Stimulated activated CD8-positive, alpha-beta memory T cell treated with anti-CD3 and anti-CD28 coated beads, Interleukin-2, amount 100 ng/mL, for 1 hour (primary cell): ENCODE data around the gene ARHGDIB.

ENCODE experiments used
- DNase-seq, 2 donors: peaks; one replicate each; pipeline ENCODE4 v3.0.0-alpha.2; 2020; ENCODE audit warnings: low read depth in 2 of 2

The ARHGDIB gene

DNA sequence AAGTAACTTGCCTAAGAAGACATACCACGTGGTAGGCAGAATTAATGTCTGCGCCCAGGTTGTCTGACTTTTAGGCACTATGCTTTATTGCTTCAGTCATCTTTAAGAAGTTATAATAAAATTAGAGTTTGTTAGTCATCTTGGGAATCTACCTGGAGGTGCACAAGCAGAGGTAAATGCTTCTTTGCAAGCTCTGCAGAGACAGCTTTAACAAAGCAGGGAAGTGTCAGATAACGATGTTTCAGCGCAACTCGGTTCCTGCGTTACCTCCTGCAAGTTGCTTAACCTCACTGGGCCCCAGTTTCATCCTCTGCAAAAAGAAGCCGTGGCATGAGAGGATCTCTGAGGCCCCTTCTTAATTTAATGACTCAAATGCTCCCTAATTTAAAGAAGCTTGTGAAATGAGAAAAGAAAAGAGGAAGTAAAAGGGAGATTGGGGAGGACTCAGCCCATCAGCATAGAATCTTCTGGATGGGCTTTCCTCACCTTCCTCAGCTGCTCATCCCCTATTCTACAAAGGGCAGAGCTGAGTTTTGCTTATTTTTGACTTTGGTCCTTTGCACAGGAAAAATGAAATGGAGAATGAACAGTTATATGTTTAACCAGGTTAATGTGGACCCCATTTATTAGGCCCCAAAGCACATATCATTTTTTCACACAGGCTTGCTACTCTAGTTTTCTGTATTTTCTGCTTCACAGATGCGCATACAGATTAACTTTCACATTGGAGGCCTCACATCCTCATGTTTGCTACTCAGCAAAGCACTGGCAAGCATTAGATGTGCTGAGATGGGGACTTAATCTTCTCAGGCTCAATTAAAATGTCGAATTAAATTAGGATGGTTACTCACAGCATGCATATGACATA is 5.1 kb downstream of the ARHGDIB start:
- no peak for DNase-seq

DNA sequence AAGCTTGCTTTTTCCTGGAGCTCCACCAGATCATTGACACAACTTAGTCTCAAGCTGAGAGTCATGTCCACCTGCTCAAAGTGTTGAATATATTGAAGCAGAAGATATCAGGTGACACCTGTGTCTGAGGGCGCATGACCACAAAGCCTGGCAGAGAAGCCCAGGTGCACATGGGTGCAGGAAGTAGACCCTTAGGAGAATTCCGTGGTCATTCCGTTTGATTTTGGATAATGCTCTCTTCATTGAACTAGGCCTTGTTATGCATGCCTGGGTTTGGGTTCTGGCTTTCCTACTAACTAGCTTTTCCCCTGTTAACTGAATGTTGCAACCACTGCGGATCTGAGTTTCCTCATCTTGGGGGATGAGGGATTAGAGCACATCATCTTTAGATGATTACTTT is 7.1 kb downstream of the ARHGDIB start:
- DNase-seq = no peak

DNA sequence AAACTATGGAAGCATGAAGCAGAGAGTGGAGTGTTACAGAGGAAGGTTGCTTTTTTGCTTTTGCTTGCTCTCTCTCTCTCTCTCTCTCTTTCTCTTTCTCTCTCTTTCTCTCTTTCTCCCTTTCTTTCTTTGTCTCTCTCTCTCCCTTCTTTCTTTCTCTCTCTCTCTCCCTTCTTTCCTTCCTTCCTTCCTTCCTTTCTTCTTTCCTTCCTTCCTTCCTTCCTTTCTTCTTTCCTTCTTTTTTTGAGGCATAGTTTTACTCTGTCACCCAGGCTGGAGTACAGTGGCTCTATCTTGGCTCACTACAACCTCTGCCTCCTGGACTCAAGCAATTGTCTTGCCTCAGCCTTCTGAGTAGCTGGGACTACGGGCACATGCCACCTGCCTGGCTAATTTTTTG is 7.6 kb downstream of the ARHGDIB start:
- DNase-seq = no peak

DNA sequence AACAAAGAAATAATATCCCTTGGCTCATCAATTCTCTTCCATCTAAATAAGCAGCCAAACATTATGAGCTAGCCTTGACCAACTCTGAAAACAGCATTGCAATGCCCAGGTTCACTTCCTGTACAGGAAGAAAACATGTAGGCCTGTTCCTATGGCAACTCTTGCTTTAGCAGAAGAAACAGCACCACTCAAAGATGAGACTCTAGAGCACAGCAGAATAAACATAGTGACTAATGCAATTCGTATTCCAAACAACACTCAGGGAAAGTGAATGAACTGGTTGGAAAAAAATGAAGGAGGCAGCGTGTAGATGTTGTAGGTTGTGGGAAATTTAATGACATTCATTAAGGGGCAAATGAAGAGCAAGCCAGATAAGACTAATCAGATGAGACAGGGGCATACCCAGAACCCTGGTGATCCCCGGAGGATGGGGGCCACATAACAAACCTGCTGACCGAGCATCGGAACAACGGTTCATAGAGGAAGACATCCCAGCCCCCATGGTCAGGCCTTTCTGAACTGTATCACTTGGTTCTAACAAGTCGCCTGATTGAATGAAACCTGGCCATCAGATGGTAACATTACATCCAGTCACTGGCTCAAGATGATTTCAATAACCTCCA is 9.0 kb downstream of the ARHGDIB start:
- no peak for DNase-seq

DNA sequence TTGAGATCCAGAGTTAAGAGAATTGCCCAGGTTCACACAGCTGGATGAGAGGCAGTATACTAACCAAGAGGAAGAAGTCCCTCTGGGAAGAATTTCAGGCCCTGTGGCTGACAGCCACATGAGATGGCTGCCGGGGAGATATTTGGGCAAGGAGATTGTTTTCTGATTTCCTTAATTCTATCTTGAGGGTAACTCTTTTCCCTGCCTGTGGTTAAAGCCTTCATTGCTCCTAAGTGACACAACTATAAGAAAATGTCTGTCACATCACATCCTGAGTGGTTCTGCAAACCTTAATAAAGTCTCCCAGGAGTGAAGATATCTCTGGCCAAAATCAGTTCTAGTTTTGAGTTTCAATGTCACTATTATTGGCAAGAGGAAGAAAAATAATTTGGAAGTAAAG is 9.6 kb downstream of the ARHGDIB start:
- no peak for DNase-seq

DNA sequence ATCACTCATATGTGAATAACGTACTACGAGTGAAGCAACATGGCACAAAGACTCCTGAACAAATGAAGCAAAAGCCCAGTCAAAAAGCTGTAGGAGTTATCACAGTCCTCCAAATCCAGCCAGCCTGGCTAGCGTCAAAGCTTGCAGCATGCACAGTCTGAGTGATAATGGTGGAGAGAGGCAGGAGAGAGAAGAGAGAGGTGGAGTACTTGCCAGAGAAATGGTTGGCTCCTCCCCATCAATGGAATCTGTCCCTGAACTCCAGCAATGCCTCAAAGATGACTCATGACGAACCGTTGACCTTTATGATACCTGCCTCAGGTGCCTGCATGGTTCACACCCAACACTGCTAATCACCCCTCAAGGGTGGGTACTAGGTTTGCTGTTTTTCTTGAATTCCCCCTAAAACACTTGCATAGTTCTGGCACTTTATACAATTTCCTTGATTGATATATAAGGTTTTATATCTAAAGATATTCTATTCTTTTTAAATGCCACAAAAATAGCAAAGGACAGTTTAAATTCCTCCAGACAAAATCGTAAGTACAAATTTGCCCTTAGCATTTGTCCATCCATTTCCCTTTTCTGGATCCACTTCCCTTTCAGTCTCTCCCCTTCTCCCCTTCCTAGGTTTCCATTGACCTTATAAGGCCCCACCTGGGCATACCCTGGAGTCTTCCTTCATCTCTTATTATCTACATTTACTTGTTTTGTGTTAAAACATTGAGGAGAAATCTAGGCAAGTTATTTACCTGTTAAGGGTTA is 10.2 kb downstream of the ARHGDIB start:
- no peak for DNase-seq

DNA sequence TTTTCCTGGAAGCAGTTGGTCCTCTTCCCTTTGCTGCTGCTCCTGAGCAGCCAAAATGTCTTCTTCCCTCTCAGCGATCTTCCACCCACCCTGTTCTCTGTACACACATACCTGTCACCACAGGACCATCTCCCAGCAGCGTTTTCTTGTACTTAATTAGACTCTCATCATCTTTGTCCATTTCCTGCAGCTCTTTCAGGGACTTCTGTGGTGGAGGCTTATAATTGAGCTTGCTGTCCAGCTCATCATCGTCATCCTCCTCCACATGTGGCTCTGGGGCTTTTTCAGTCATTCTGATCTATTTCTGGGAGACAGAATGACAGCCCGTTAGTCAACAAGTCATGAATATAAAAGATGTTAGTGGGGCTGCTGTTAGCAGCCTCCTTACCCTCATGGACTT is 11.0 kb downstream of the ARHGDIB start:
- DNase-seq = no peak

DNA sequence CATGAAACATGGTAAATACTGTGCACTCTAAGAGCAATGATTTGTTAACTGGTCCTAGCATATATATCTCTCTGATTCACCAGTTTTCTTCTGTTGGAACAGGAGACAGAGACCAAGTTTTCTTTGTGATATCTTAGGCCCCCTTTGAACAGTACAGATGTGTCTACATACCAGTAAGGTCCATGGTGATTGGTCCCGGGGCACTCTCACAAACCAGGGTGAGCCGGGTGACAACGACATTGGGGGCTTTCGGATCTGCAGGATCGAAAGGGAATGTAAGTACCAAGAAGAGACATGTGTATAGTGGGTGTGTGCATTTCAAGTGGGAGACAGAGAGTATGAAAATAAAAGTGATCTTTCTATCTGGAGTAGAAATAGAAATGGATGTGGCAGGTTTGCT is 11.8 kb downstream of the ARHGDIB start:
- no peak for DNase-seq

DNA sequence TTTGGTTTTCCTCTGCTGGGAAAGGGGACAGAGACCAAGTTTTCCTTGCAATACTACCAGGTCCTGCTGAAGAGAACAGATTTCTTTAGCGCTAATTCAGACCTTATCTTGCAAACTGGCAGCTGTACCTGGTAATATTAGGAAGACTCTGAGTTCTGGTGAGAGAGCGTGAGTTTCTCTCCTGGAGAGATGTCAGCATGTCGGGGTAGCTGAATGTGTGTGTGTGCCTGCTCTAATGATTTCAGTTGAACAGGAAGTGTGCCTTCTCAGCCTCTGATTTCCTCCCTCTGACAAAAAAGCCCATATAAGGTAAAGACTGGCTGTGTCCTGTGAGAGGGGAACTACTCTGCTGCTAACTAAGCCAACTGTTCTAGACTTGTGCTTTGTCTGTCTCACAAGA is 12.7 kb downstream of the ARHGDIB start:
- DNase-seq = no peak

DNA sequence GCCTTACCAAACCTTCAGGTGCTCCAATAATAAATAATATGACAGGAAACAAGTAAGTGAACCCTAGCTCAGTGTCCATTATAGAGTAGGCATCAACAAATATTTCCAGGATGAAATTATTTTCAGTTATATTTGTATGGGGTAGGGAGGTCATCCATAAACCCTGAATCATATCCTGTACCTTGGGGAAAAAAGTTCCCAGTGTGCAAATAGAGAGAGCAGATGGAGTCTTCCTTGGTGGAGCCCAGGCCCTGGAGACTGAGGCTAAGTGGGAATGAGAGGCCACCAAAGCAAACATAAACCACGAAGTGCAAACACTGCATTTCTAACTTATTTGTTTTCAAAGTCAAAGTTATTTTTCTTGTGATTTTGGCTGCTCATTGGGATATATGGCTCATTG is 14.5 kb downstream of the ARHGDIB start:
- DNase-seq = no peak

DNA sequence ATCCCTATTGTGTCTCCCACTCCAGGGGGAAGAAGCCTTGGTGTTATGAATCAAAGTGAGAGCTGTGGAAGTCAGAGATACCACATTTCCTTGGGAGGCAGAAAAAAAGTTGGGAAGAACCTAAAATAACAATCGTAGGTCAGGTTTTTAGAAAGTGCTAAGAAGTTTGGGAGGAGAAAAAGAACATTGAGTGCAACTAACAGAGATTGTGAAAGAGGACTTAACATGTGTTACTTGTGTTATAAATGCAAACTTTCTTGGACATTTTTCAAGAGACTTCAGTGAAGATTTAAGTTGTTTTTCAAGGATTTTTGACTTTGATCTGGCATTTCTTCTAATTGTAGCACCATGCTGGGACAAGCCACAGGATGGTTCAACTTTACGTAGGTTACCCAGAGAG is 15.2 kb downstream of the ARHGDIB start:
- no peak for DNase-seq

DNA sequence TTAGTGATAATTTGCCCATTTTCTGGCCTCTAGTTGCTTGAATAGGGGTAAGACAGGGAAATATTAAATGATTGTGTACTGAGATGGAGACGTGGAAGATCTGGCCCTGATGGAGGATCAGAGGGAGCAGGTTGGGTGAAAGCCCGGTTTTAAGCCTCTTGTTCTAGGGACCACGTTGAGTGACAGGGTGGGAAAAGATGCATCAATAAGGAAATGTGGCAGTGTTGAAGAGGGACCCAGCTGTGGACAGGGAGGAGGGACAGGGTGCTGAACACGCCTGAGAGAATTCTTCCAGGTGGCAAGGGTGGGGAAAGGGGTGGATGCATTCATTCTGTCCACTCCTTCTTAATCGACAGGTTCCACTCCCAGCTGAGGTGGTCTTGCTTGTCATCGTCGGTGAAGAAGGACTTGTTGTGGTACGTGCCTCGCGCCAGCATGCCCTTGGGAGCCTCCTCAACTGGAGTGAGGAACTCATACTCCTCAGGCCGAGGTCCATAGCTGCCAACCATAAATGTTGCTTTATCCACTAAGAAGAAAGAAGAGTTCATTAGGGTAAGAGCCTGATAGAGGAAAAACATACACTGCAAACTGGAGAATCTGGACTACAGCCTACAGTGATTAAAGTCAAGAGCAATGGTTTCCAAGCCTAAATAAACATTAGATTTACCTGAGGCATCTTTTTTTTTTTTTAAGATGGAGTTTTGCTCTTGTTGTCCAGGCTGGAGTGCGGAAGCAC is 19.0 kb downstream of the ARHGDIB start:
- no peak for DNase-seq

DNA sequence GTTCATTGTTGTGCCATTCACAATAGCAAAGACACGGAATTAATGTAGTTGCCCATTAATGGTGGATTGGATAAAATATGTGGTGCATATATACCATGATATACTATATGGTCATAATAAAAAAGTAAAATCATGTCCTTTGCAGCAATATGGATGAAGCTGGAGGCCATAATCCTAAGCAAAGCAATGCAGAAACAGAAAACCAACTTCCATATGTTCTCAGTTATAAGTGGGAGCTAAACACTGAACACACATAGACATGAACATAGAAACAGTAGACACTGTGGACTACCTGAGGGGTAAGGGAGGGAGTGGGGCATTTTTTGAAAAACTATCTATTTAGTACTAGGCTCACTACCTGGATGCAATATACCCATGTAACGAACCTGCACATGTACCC is 20.0 kb downstream of the ARHGDIB start:
- DNase-seq = no peak

DNA sequence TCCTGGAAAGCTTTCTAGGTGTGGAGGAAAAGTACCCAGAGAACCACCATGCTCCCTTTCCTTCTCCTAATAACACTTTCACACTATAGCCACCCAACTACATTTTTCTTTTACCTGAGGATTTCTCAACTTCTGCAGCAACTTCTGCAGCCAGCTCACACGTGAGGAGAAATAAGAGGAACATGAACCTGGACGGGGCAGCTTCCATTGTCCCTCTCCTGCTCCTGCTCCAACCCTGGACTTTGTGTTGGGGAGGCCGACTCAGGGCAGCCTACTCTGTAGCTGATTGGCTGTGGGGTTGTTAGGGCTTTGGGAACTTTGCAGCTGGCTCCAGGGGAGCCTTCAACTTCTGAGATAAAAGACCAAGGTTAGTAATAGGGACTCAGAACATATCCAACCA is 23.1 kb downstream of the ARHGDIB start, which contains the start of gene ERP27:
Gene ERP27 (minus strand): TSS at position 237 of the 400 bp plus-strand sequence. CDS start 29 bp downstream, at position 208.
- DNase-seq = no peak

DNA sequence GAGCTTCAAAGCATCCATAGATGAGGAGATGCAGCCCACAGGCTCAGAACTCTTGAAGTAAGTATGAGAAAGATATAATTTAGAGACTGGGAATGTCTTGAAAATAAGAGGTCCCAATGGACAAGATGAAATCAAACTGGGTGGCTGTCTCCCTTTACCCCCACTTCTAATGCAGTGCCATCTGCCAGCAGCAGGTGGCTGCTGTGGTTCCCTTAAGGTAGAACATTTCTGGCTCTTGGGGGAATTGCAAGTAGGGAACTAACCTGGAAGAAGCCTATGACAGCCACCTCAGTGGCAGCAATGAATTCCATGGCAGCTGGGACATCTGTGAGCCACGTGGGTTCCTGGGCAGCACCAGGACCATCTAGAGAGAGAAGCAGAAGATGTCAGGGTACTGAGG is 23.7 kb downstream of the ARHGDIB start:
- no peak for DNase-seq

DNA sequence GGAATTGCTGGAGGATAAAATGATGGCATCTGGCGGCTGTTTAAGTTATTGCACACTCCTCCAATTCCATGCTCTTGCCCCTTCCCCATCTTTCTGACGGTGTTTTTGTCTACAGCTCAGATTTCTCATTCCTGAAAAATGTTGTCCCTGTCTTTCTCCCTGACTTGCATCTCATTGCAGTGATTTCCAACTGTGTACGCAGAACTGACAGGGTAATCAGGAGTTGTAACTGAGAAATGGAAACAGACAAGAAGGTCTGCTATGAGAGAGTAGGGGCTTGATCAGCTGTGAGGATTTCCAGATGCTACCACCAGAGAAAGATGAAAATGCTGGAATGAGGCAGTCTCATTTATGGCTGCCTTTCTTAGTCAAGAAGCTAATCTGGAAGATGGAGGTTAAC is 24.4 kb downstream of the ARHGDIB start:
- no peak for DNase-seq

DNA sequence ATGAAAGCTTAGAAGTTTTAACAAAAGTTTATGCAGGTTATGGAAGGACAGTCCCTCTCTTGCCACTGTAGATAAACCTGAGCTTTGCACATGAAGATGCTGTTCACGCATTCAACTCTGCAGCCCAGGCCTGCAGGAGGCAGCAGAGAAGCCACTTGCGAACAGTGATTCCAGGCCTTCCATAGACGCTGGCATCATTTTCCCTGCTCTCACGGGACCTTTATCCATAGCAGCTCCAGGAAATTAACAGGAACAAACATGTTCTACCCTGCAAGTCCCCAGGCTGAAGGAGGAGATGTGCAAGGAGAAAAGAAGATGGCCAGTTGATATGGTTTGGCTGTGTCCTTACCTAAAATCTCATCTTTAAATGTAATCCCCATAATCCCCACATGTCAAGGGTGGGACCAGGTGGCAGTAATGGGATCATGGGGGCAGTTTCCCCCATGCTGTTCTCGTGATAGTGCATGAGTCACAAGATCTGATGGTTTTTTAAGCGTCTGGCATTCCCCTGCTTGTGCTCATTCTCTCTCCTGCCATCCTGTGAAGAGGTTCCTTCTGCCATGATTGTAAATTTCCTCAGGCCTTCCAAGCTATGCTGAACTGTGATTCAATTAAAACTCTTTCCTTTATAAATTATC is 25.1 kb downstream of the ARHGDIB start:
- no peak for DNase-seq

DNA sequence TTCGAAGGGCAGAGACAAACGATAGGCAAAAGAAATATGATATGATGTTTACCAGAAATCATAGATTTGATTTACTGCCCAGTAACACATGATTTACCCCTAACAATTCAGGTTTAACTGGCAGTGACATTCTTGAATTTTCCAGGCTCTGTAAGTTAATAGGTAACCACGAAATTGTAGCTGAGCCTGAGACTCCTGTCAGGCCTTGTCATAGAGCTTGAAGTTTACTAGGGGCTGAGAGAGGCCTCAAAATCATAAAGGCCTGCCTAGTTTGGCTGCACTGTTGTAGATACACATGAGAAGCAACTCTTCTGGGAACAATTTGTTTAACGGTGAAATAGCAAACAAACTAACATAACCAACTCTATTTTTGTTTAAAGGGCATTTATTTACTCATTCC is 26.4 kb downstream of the ARHGDIB start:
- no peak for DNase-seq

DNA sequence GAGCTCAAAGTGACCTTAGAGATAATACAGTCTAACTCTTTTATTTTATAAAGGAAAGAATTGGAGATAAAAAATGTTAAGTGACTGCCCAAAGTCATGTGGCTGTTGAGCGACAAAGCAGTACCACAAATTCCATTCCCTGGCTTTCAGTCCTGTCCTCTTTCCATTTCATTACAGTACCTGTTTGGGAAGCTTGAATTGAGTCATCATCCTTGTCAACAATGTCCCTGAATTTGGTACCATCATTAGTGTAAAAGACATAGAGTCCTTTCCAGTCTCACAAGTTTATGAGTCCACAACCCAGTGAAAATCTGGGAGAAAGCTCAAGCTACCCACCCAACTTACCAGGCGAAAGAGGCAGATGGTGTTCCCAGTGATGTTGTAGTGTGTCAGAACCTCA is 26.9 kb downstream of the ARHGDIB start:
- DNase-seq = no peak

DNA sequence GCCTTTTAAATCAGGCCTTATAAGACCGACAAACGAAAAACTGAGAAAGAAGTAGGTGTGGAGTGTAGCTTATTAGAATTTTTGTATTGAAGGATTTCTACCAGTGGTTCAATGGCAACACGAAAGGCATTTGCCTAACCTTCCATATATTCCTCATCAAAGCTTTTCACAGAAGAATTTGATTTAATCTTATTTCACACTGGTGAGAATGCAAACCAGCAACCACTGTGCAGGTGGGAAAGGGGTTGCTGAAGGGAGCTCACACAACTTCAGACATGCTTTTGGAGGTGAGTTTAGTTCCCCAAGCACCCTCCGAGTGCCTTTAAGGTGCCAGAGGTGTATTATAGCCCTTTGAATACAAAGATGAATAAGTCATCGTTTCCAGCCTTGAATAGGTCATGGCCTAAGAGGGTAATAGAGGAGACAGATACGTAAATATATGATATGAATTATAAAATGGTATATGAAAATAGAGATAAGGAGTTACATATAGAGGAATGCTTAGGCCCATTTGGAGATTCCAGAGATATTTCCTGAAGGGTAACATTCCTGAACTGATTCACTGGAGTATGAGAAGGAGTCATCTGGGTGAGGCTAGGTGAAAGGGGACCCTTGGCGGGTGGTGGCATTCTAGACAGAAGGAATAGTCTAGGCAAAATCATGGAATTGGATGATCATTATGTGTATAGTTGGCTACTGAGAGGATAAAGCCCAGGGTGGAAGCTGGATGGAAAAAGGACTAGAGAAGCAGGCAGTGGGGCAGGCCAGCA is 29.4 kb downstream of the ARHGDIB start:
- DNase-seq = no peak

DNA sequence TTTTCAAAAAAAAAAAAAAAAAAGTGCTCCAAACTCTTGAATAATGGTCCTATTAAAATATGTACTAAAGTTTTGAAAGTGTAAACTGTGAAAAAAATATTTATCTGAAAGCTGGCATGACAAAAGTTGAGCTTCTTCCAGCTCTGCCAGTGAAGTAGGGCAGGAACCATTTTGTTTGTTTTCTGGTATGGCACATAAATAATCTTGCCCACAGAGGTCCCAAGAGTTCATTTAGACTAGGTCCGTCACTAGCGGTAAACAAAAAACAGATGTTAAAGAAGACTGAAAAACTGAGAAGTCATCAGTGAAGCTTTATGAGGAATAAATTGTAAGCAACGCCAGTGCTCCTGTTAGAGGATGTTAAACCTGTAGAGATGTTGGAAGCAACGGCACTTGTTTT is 30.0 kb downstream of the ARHGDIB start:
- DNase-seq = no peak
